ENCODE measurements around the gene LDLRAD4. TPM values are rescaled to one million over a fixed set of nuclear protein-coding genes. Genes with fewer than 3 reads are reported as not detected.

Gene LDLRAD4
- total RNA-seq, 1 experiment from 2014 or later, result 1.7 TPM

DNA sequence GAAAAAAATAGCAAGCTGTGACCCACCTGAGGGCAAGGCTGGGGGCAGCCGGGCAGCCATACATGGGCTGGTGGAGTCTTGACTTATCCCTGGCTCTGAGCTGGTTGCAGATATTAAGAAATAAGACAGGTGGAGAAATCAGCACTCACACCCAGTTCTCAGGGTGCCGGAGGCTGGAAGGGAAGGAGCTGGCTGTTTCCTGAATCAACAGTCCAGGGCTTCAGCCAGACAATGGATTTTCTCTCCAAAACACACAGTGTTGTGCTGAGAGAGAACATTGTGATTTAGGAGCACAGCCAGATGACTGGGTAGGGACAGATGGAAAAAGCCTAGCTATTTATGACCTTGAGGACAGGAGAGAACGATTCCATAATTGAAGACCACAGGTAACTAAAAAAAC is 208.8 kb downstream of the LDLRAD4 start:
- POLR2A ChIA-PET (ENCODE audit: unreplicated experiment), result no interaction called here
- DNase-seq, result no peak
- no TSS peak for BruUV-seq (replicated peaks)
- Histone ChIP-seq H3K79me2 (ENCODE audit: low read depth) (no peaks in the 10 kb centered on the region), H3K27me3 (ENCODE audit: insufficient read depth, low read depth) (peaks cover 47% of the 10 kb centered on the region), H3F3A (ENCODE audit: insufficient read depth, low read depth) (no peaks in the 10 kb centered on the region), H3K9me3 (ENCODE audit: insufficient read depth, low read depth) (no peaks in the 10 kb centered on the region), H3K36me3 (ENCODE audit: low read depth) (no peaks in the 10 kb centered on the region), H3K27ac (no peak overlapping the region), H2AFZ (no peak overlapping the region), H3K4me1 (replicated peaks; ENCODE audit: insufficient read depth) (no peaks in the 10 kb centered on the region), H4K20me1 (ENCODE audit: insufficient read depth) (no peaks in the 10 kb centered on the region), H3K9me2 (ENCODE audit: insufficient read depth) (no peaks in the 10 kb centered on the region), H3K4me2 (no peak overlapping the region), H3K4me3 (no peak overlapping the region)
- CTCF ChIA-PET, result no interaction called here
- TF ChIP-seq, protein P1, sequence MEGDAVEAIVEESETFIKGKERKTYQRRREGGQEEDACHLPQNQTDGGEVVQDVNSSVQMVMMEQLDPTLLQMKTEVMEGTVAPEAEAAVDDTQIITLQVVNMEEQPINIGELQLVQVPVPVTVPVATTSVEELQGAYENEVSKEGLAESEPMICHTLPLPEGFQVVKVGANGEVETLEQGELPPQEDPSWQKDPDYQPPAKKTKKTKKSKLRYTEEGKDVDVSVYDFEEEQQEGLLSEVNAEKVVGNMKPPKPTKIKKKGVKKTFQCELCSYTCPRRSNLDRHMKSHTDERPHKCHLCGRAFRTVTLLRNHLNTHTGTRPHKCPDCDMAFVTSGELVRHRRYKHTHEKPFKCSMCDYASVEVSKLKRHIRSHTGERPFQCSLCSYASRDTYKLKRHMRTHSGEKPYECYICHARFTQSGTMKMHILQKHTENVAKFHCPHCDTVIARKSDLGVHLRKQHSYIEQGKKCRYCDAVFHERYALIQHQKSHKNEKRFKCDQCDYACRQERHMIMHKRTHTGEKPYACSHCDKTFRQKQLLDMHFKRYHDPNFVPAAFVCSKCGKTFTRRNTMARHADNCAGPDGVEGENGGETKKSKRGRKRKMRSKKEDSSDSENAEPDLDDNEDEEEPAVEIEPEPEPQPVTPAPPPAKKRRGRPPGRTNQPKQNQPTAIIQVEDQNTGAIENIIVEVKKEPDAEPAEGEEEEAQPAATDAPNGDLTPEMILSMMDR (conservative IDR thresholded peaks at IDR 0.05), result no peak
- no peak for TF ChIP-seq EZH2 (IDR thresholded peaks at IDR 0.05; ENCODE audit: low read depth)
- intact Hi-C loops (cut with micrococcal nuclease; ENCODE audit: unreplicated experiment), result loop anchor here (10.0 kb wide), 1 partner anchor 377 kb away; no protein-coding TSS in a partner anchor

DNA sequence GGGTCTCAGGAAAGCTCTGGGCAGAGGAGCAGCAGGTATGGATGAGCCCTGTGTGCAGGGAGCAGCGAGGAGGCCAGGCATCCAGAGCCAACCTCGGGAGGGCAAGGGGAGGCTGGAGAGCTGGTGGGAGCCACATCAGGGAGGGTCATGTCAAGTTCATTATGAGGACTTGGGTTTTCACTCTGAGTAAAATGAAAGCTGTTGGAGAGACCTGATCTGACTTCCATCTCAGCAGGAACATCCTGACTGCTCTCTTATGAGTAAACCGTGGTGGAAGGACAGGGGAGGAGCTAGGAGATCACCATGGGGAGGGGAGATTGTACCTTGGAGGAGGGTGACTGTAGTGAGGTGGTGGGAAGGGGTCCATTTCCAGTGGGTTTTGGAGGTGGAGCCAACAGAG is 209.8 kb downstream of the LDLRAD4 start:
- DNase-seq, result no peak
- POLR2A ChIA-PET (ENCODE audit: unreplicated experiment), result interaction anchor here (0.6 kb wide), 1 partner anchor 282 kb away, joined by 4 read pairs; no protein-coding TSS in a partner anchor
- H2AFZ ChIP-seq, result no peak overlapping the region
- H3K4me1 ChIP-seq (replicated peaks; ENCODE audit: insufficient read depth), result no peaks in the 10 kb centered on the region
- peaks cover 54% of the 10 kb centered on the region for H3K27me3 ChIP-seq (ENCODE audit: insufficient read depth, low read depth)
- TF ChIP-seq, protein P1 (conservative IDR thresholded peaks at IDR 0.05), result no peak
- TF ChIP-seq EZH2 (IDR thresholded peaks at IDR 0.05; ENCODE audit: low read depth), result no peak
- no peak overlapping the region for H3K4me2 ChIP-seq
- no peak overlapping the region for H3K27ac ChIP-seq
- no peaks in the 10 kb centered on the region for H3K9me2 ChIP-seq (ENCODE audit: insufficient read depth)
- CTCF ChIA-PET, result no interaction called here
- H3K79me2 ChIP-seq (ENCODE audit: low read depth), result no peaks in the 10 kb centered on the region
- H3K36me3 ChIP-seq (ENCODE audit: low read depth), result no peaks in the 10 kb centered on the region
- no peaks in the 10 kb centered on the region for H4K20me1 ChIP-seq (ENCODE audit: insufficient read depth)
- intact Hi-C loops (cut with micrococcal nuclease; ENCODE audit: unreplicated experiment), result loop anchor here (10.0 kb wide), 1 partner anchor 376 kb away; no protein-coding TSS in a partner anchor
- no peak overlapping the region for H3K4me3 ChIP-seq
- H3F3A ChIP-seq (ENCODE audit: insufficient read depth, low read depth), result no peaks in the 10 kb centered on the region
- BruUV-seq (replicated peaks), result no TSS peak
- no peaks in the 10 kb centered on the region for H3K9me3 ChIP-seq (ENCODE audit: insufficient read depth, low read depth)

GRCh38 chr18:13429016-13429415 is 210.5 kb downstream of the LDLRAD4 start:
- intact Hi-C loops (cut with micrococcal nuclease; ENCODE audit: unreplicated experiment), result loop anchor here (10.0 kb wide), 1 partner anchor 376 kb away; no protein-coding TSS in a partner anchor
- POLR2A ChIA-PET (ENCODE audit: unreplicated experiment), result no interaction called here
- Histone ChIP-seq H3K4me1 (replicated peaks; ENCODE audit: insufficient read depth) (no peaks in the 10 kb centered on the region), H3K9me2 (ENCODE audit: insufficient read depth) (no peaks in the 10 kb centered on the region), H3K4me2 (no peak overlapping the region), H3K4me3 (no peak overlapping the region), H2AFZ (no peak overlapping the region), H3K79me2 (ENCODE audit: low read depth) (no peaks in the 10 kb centered on the region), H4K20me1 (ENCODE audit: insufficient read depth) (no peaks in the 10 kb centered on the region), H3K36me3 (ENCODE audit: low read depth) (no peaks in the 10 kb centered on the region), H3F3A (ENCODE audit: insufficient read depth, low read depth) (no peaks in the 10 kb centered on the region), H3K27ac (no peak overlapping the region), H3K9me3 (ENCODE audit: insufficient read depth, low read depth) (no peaks in the 10 kb centered on the region), H3K27me3 (ENCODE audit: insufficient read depth, low read depth) (peaks cover 60% of the 10 kb centered on the region)
- DNase-seq, result no peak
- no peak for TF ChIP-seq EZH2 (IDR thresholded peaks at IDR 0.05; ENCODE audit: low read depth)
- TF ChIP-seq, protein P1 (conservative IDR thresholded peaks at IDR 0.05), result no peak
- CTCF ChIA-PET, result no interaction called here
- no TSS peak for BruUV-seq (replicated peaks)

Measured in PC-9 (cell line).